C4-2B (cell line): ENCODE data around the gene ETFB.

Source experiments
- H3K27ac ChIP-seq: fragments of 450-650 bp; 2 replicates; pipeline ENCODE4 v1.5.1; 2017
- CTCF ChIP-seq: fragments of 450-650 bp; conservative IDR thresholded peaks from 2 replicates; pipeline ENCODE4 v1.5.1; 2017; ENCODE audit warnings: mild to moderate bottlenecking
- ZFX ChIP-seq: fragments of 450-650 bp; IDR thresholded peaks from 2 replicates; pipeline ENCODE4 v1.6.1; 2017

ETFB gene

GRCh38 chr19:51356159-51356801 is 9.9 kb downstream of the ETFB start:
- H3K27ac ChIP-seq = no peak overlapping the region
- no peak for TF ChIP-seq ZFX
- no peak for TF ChIP-seq CTCF

- TF ChIP-seq CTCF (no peak), ZFX (no peak)
- H3K27ac ChIP-seq = no peak overlapping the region
Measured at GRCh38 chr19:51354742-51355148, 11.4 kb downstream of the ETFB start.

DNA sequence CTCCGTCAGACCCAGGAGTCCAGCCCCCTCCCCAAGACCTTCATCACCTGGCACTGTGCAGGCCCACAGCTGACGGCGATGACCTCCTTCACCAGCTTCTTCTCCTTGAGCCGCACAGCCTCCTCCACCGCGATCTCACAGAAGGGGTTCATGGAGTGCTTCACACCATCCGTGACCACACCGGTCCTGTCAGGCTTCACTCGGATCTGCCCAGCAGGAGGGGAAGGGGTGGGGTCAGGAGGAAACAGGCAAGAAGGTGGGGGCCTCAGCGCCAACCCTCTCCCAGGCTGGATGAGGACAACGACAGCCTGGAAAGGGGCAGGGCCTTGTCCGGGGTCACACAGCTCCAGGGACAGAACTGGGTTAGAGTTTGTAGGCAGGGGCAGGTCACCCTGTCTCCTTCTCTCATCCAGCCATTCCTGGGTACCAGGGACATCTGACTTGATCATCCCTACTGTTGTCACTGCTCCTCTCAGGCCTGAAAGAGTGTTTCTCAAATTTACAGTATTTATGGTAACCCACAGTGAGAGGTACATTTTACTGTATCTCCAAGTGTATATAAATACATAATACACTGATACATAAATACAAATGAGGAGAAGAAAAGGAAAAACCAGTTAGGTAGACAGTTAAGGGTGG is 12.0 kb downstream of the ETFB start:
- TF ChIP-seq CTCF = no peak
- TF ChIP-seq ZFX = no peak
- H3K27ac ChIP-seq = no peak overlapping the region

DNA sequence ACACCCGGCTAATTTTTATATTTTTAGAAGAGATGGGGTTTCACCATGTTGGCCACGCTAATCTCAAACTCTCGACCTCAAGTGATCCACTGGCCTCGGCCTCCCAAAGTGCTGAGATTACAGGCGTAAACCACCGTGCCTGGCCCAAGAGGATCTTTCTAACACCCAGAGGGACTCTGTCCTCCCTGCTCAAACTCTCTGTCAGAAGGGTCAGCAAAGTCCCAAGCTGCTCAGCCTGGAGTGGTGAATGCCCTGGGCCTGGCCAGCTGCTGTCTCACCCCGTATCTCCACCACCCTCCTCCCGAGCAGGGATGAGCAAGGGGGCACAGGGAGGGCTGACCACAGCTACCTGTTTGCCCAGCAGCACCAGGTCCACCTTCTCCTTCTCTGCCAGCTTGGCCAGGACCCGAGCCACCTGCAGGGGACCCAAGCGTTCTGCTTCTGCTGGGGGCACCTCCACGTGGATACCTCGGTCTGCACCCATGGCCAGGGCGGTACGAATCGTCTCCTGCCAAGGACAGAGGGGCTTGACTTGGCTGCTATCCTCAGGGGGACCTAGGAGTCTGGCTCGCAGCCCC is 13.3 kb downstream of the ETFB start:
- TF ChIP-seq ZFX (no peak), CTCF (no peak)
- no peak overlapping the region for H3K27ac ChIP-seq

- no peak for TF ChIP-seq ZFX
- no peak for TF ChIP-seq CTCF
- H3K27ac ChIP-seq = no peak overlapping the region
Measured at GRCh38 chr19:51351266-51351990, 14.8 kb downstream of the ETFB start.

DNA sequence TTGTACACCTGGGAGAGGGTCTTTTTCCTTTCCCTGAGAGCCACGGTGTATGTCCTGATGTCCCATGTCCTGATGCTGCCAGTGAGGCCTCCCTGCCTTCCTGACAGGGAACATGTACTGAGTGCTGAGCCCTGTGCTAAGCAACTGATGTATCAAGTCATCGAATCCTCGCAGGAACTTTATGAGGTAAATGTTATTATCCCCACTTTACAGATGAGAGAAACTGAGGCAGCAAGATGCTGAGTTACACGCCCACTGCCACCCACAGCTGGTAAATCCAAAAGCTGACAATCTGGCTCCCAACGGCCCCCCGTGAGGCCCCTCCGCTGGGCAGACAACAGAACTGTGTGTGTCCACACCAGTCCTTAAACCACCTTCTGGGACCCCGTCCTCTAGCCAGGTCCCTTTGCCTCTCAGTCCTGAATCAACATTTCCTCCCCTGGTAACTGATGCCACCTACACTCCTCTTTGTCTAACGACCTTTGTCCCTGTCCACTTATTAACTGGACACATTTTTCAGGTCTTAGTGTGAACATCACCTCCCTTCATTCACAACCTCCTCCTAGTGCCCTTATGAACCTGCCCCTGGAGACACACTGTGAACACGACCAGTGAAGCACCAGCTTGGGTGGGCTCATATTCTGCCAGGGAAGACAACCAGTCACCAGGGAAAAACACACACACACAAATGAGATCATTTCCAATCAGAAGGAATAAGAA is 18.8 kb downstream of the ETFB start:
- TF ChIP-seq CTCF (no peak), ZFX (no peak)
- no peak overlapping the region for H3K27ac ChIP-seq
